Astrocyte (in vitro differentiated cells and primary cell): ENCODE data around the gene NDFIP2. TPM values are rescaled to one million over a fixed set of nuclear protein-coding genes. Genes with fewer than 3 reads are reported as not detected.

Experiments
- DNase-seq: peaks from one replicate; pipeline ENCODE4 v3.0.0-alpha.2; 2010; ENCODE audit warnings: low read depth
- FAIRE-seq: peaks from 2 replicates; lab custom pipeline; 2011; peaks lifted over from hg19 to GRCh38; lab: Jason Lieb, UNC
- H2AFZ ChIP-seq: 2 replicates; pipeline ENCODE4 v1.6.0; 2012; ENCODE audit warnings: low read depth, low read length, inconsistent platforms
- H3K27ac ChIP-seq: 2 replicates; pipeline ENCODE4 v1.5.1; 2011; ENCODE audit warnings: low read depth, low read length, inconsistent platforms
- H3K27me3 ChIP-seq: 2 replicates; pipeline ENCODE4 v1.6.0; 2011; ENCODE audit warnings: low read length, inconsistent platforms; ENCODE audit not compliant: insufficient read depth
- H3K36me3 ChIP-seq: 2 replicates; pipeline ENCODE4 v1.5.1; 2011; ENCODE audit warnings: low read length, inconsistent platforms; ENCODE audit not compliant: insufficient read depth
- H3K4me1 ChIP-seq: 2 replicates; pipeline ENCODE4 v1.5.1; 2011; ENCODE audit warnings: low read length, inconsistent platforms; ENCODE audit not compliant: insufficient read depth
- H3K4me2 ChIP-seq: 2 replicates; pipeline ENCODE4 v1.6.0; 2012; ENCODE audit warnings: low read length, inconsistent platforms
- H3K4me3 ChIP-seq: 2 replicates; pipeline ENCODE4 v1.5.1; 2011; ENCODE audit warnings: low read depth, mild to moderate bottlenecking, low read length, inconsistent platforms; ENCODE audit not compliant: insufficient read depth
- H3K79me2 ChIP-seq: 2 replicates; pipeline ENCODE4 v1.6.0; 2012; ENCODE audit warnings: mild to moderate bottlenecking, low read length, inconsistent platforms; ENCODE audit not compliant: insufficient read depth
- H3K9ac ChIP-seq: 2 replicates; pipeline ENCODE4 v1.6.0; 2012; ENCODE audit warnings: mild to moderate bottlenecking, low read length, inconsistent platforms
- H3K9me3 ChIP-seq: 2 replicates; pipeline ENCODE4 v1.5.1; 2012; ENCODE audit warnings: low read depth, mild to moderate bottlenecking, low read length, inconsistent platforms; ENCODE audit not compliant: insufficient read depth
- H4K20me1 ChIP-seq: 2 replicates; pipeline ENCODE4 v1.6.0; 2012; ENCODE audit warnings: low read length, inconsistent platforms; ENCODE audit not compliant: insufficient read depth
- H3K27ac Mint-ChIP-seq: one replicate; pipeline ENCODE4 v1.8.0; 2021; ENCODE audit warnings: mild to moderate bottlenecking, mixed read lengths; ENCODE audit not compliant: unreplicated experiment
- H3K27me3 Mint-ChIP-seq: one replicate; pipeline ENCODE4 v1.8.0; 2021; ENCODE audit warnings: low read depth, mixed read lengths; ENCODE audit not compliant: unreplicated experiment
- H3K36me3 Mint-ChIP-seq: one replicate; pipeline ENCODE4 v1.8.0; 2021; ENCODE audit warnings: low read depth, mixed read lengths; ENCODE audit not compliant: unreplicated experiment
- H3K4me1 Mint-ChIP-seq: one replicate; pipeline ENCODE4 v1.8.0; 2021; ENCODE audit warnings: low read depth, mixed read lengths; ENCODE audit not compliant: unreplicated experiment
- H3K4me3 Mint-ChIP-seq: one replicate; pipeline ENCODE4 v1.8.0; 2021; ENCODE audit warnings: mild to moderate bottlenecking, moderate library complexity, mixed read lengths; ENCODE audit not compliant: unreplicated experiment
- H3K9me3 Mint-ChIP-seq: one replicate; pipeline ENCODE4 v1.8.0; 2021; ENCODE audit warnings: mild to moderate bottlenecking, mixed read lengths; ENCODE audit not compliant: unreplicated experiment
- EZH2 ChIP-seq: IDR thresholded peaks from 2 replicates; pipeline ENCODE4 v1.6.1; 2012; ENCODE audit warnings: mild to moderate bottlenecking, low read length, inconsistent platforms; ENCODE audit not compliant: insufficient read depth
- total RNA-seq: library from RNA; stranded (reverse); gene quantifications from 2 replicates; pipeline ENCODE4 v1.2.1, GENCODE V29; 2021
- TF ChIP-seq, protein P1 (sequence below): IDR thresholded peaks from 2 replicates; pipeline ENCODE4 v1.5.1; 2011; ENCODE audit warnings: low read depth, mild to moderate bottlenecking, inconsistent platforms, low read length, moderate library complexity; ENCODE audit not compliant: insufficient read depth

NDFIP2 gene
- total RNA-seq, 1 donor from 2014 or later: 90.5 TPM

GRCh38 chr13:79468819-79469218 lies 12.1 kb upstream of the NDFIP2 start:
- Mint-ChIP-seq H3K4me1 (no peaks in the 10 kb centered on the region), H3K36me3 (no peaks in the 10 kb centered on the region), H3K27me3 (no peaks in the 10 kb centered on the region), H3K4me3 (no peak overlapping the region), H3K27ac (no peak overlapping the region), H3K9me3 (peaks cover 1% of the 10 kb centered on the region)
- Histone ChIP-seq H3K4me2 (no peak overlapping the region), H3K79me2 (no peaks in the 10 kb centered on the region), H3K4me3 (no peak overlapping the region), H3K27ac (no peak overlapping the region), H4K20me1 (no peaks in the 10 kb centered on the region), H3K9me3 (no peaks in the 10 kb centered on the region), H3K4me1 (no peaks in the 10 kb centered on the region), H3K9ac (no peak overlapping the region), H3K36me3 (no peaks in the 10 kb centered on the region), H2AFZ (no peak overlapping the region), H3K27me3 (no peaks in the 10 kb centered on the region)
- DNase-seq: no peak
- no peak for FAIRE-seq
- no peak for TF ChIP-seq EZH2
- TF ChIP-seq, protein P1, sequence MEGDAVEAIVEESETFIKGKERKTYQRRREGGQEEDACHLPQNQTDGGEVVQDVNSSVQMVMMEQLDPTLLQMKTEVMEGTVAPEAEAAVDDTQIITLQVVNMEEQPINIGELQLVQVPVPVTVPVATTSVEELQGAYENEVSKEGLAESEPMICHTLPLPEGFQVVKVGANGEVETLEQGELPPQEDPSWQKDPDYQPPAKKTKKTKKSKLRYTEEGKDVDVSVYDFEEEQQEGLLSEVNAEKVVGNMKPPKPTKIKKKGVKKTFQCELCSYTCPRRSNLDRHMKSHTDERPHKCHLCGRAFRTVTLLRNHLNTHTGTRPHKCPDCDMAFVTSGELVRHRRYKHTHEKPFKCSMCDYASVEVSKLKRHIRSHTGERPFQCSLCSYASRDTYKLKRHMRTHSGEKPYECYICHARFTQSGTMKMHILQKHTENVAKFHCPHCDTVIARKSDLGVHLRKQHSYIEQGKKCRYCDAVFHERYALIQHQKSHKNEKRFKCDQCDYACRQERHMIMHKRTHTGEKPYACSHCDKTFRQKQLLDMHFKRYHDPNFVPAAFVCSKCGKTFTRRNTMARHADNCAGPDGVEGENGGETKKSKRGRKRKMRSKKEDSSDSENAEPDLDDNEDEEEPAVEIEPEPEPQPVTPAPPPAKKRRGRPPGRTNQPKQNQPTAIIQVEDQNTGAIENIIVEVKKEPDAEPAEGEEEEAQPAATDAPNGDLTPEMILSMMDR: no peak

DNA sequence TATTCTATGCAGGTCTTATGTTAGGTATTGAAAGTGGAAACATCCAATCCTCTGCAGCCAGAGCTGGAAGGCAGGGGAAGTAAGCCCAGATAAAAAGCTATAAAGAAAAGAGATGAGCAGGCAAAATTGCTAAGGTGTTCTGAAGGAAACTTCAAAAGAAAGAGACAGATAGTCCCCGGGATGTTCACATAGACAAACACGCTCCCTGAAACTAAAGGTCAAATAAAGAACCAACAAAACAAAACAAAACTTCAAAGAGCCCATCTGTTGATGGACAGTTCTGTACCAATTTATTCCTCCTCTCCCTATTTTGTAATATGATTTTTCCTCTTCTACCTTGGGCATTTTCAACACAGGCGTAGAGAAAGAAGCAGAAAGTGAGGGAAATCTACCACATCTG lies 11.3 kb upstream of the NDFIP2 start:
- H3K4me2 ChIP-seq: no peak overlapping the region
- Mint-ChIP-seq H3K36me3 (no peaks in the 10 kb centered on the region), H3K27ac (no peak overlapping the region), H3K9me3 (peaks cover 5% of the 10 kb centered on the region), H3K27me3 (no peaks in the 10 kb centered on the region), H3K4me3 (no peak overlapping the region), H3K4me1 (no peaks in the 10 kb centered on the region)
- no peaks in the 10 kb centered on the region for H3K36me3 ChIP-seq
- TF ChIP-seq EZH2: no peak
- TF ChIP-seq, protein P1: no peak
- no peak overlapping the region for H2AFZ ChIP-seq
- H3K4me1 ChIP-seq: no peaks in the 10 kb centered on the region
- H3K9me3 ChIP-seq: no peaks in the 10 kb centered on the region
- no peak overlapping the region for H3K27ac ChIP-seq
- H3K9ac ChIP-seq: no peak overlapping the region
- H3K79me2 ChIP-seq: no peaks in the 10 kb centered on the region
- FAIRE-seq (no peak), DNase-seq (no peak)
- no peak overlapping the region for H3K4me3 ChIP-seq
- no peaks in the 10 kb centered on the region for H3K27me3 ChIP-seq
- no peaks in the 10 kb centered on the region for H4K20me1 ChIP-seq

DNA sequence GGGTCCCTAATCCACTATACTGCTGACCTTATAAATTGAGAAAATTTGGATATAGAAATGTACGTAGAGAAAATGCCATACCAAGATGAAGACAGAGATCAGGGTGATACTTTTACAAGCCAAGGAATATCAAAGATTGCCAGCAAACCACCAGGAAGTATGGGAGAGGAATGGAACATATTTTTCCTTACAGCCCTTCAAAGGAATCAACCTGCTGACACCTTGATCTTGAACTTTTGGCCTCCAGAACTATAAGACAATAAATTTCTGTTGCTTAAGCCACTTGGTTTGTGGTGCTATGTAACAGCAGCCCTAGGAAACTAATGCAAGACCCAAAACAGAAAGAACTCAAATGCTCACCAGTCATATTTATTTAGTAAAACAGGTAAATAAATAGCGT lies 10.3 kb upstream of the NDFIP2 start:
- H3K9me3 ChIP-seq: no peaks in the 10 kb centered on the region
- no peak overlapping the region for H3K4me3 ChIP-seq
- H3K4me2 ChIP-seq: no peak overlapping the region
- no peaks in the 10 kb centered on the region for H3K79me2 ChIP-seq
- DNase-seq: no peak
- H3K27me3 Mint-ChIP-seq: no peaks in the 10 kb centered on the region
- H3K9ac ChIP-seq: no peak overlapping the region
- H3K27ac ChIP-seq: no peak overlapping the region
- H2AFZ ChIP-seq: no peak overlapping the region
- no peak overlapping the region for H3K4me3 Mint-ChIP-seq
- no peak overlapping the region for H3K27ac Mint-ChIP-seq
- peaks cover 5% of the 10 kb centered on the region for H3K9me3 Mint-ChIP-seq
- H3K36me3 Mint-ChIP-seq: no peaks in the 10 kb centered on the region
- no peaks in the 10 kb centered on the region for H3K36me3 ChIP-seq
- no peaks in the 10 kb centered on the region for H4K20me1 ChIP-seq
- TF ChIP-seq, protein P1: no peak
- no peak for TF ChIP-seq EZH2
- H3K4me1 Mint-ChIP-seq: no peaks in the 10 kb centered on the region
- no peaks in the 10 kb centered on the region for H3K27me3 ChIP-seq
- no peaks in the 10 kb centered on the region for H3K4me1 ChIP-seq
- no peak for FAIRE-seq
